ENCODE results near the gene MCOLN1. TPM values are rescaled to one million over a fixed set of nuclear protein-coding genes. Genes with fewer than 3 reads are reported as not detected.

MCOLN1 gene
- total and polyA plus RNA-seq, 2 of the 4 experiments (the other 2 are of a cell fraction), result 3.4 to 19.6 TPM

GRCh38 chr19:7533925-7534480, 11.6 kb downstream of the MCOLN1 start:
- H3K14ac ChIP-seq (replicated peaks; ENCODE audit: low read depth, low read length), result peak overlapping the region; percentile 92
- H4K8ac ChIP-seq (ENCODE audit: low read depth in 2 of 2, low read length in 2 of 2), result peak overlapping the region; percentile 89 to 97
- H2BK15ac ChIP-seq (ENCODE audit: low read depth, low read length), result no peak overlapping the region; the same call in 2 of the 3 replicates
- ATAC-seq (ENCODE audit: low read depth) (peak; percentile 67), DNase-seq (peak; percentile 85)
- no peaks in the 10 kb centered on the region for H3K27me3 ChIP-seq (ENCODE audit: control insufficient read depth, insufficient read depth, low read length)
- WGBS, 2 experiments (ENCODE audit: extremely low coverage in 2 of 2, insufficient read length in 1 of 2), result 1% methylated on average over 26 of the region's 41 CpGs; no CpG with 5 or more reads in 1 of the 2 experiments
- peak overlapping the region; percentile 95 for H3K27ac ChIP-seq (ENCODE audit: insufficient read depth, low read length)
- H3K36me3 ChIP-seq (ENCODE audit: control insufficient read depth, insufficient read depth, low read length), result peaks cover 7% of the 10 kb centered on the region; the same call in 1 of the 2 replicates
- peak overlapping the region; percentile 91 for H4K5ac ChIP-seq (ENCODE audit: low read depth, low read length)
- H3K9ac ChIP-seq (ENCODE audit: low read depth, low read length), result peak overlapping the region; percentile 94
- H4K20me1 ChIP-seq (ENCODE audit: insufficient read depth, low read length), result no peaks in the 10 kb centered on the region
- H4K91ac ChIP-seq (ENCODE audit: insufficient read depth, low read depth, low read length), result peak overlapping the region; percentile 69
- BruUV-seq (replicated peaks), result no TSS peak
- CTCF ChIA-PET, result interaction anchor here (0.5 to 1.9 kb wide), 4 partner anchors 15 to 204 kb away, joined by 3 to 9 read pairs (median 4); no protein-coding TSS in a partner anchor
- H3K56ac ChIP-seq (ENCODE audit: extremely low read depth, insufficient read depth, low read length), result peak overlapping the region; percentile 65
- peak; percentile 82 for TF ChIP-seq MAZ (IDR thresholded peaks at IDR 0.05; ENCODE audit: borderline replicate concordance, low read depth, low read length)
- peak; percentile 48; the same call in 1 of the 2 replicates for TF ChIP-seq MXI1 (IDR thresholded peaks at IDR 0.05; ENCODE audit: borderline replicate concordance, low read depth, low read length)
- TF ChIP-seq CEBPB (IDR thresholded peaks at IDR 0.05; ENCODE audit: low read depth, low read length), result no peak
- no peak for TF ChIP-seq POLR2A (IDR thresholded peaks at IDR 0.05; ENCODE audit: low read depth, low read length)
- no peak for TF ChIP-seq USF2 (IDR thresholded peaks at IDR 0.05; ENCODE audit: low read depth, low read length)
- TF ChIP-seq RAD21 (IDR thresholded peaks at IDR 0.05; ENCODE audit: low read length), result no peak
- no peak for TF ChIP-seq SMC3 (IDR thresholded peaks at IDR 0.05; ENCODE audit: low read depth, low read length)
- dilution Hi-C loops (cut with HindIII; ENCODE audit: low sequenced_read_pairs, unreplicated experiment), result no loop called here
- peak overlapping the region; percentile 94 for H3K4me2 ChIP-seq (ENCODE audit: low read depth, low read length)
- H2BK5ac ChIP-seq (ENCODE audit: low read depth, low read length, poor library complexity, severe bottlenecking), result peak overlapping the region; percentile 89
- intact Hi-C loops (cut with micrococcal nuclease), result loop anchor here (1.0 to 5.0 kb wide), 2 partner anchors 137 to 180 kb away; no protein-coding TSS in a partner anchor
- peak overlapping the region; percentile 38 for H2BK120ac ChIP-seq (ENCODE audit: low read depth, low read length)
- POLR2A ChIA-PET (ENCODE audit: unreplicated experiment), result no interaction called here
- peak overlapping the region; percentile 92 for H2AFZ ChIP-seq (replicated peaks; ENCODE audit: low read length, poor library complexity)
- peak overlapping the region; percentile 97 for H2AK9ac ChIP-seq (replicated peaks; ENCODE audit: low read depth, low read length, poor library complexity)
- peak overlapping the region; percentile 91 for H3K4ac ChIP-seq (ENCODE audit: low read depth, low read length)
- H2AK5ac ChIP-seq (ENCODE audit: low read depth, low read length), result peak overlapping the region; percentile 65; the same call in 1 of the 2 replicates
- H3K9me1 ChIP-seq (ENCODE audit: insufficient read depth, low read length), result peaks cover 7% of the 10 kb centered on the region
- peak overlapping the region; percentile 55 for H3K4me3 ChIP-seq (ENCODE audit: insufficient read depth, low read depth, low read length)
- peak overlapping the region; percentile 78 for H3K23ac ChIP-seq (ENCODE audit: low read depth, low read length)
- H3K9me3 ChIP-seq (ENCODE audit: control insufficient read depth, insufficient read depth, low read length), result no peaks in the 10 kb centered on the region
- H3K79me1 ChIP-seq (ENCODE audit: low read depth in 1 of 2, low read length in 2 of 2), result peaks cover 8 to 16% of the 10 kb centered on the region in 2 experiments; a peak in 2 of 4 replicates
- H3K18ac ChIP-seq (ENCODE audit: low read depth, low read length), result peak overlapping the region; percentile 59
- H2BK20ac ChIP-seq (ENCODE audit: low read depth, low read length), result no peak overlapping the region
- H3K4me1 ChIP-seq (ENCODE audit: control insufficient read depth, insufficient read depth, low read length), result peaks cover 10% of the 10 kb centered on the region
- in situ Hi-C loops (cut with MboI; ENCODE audit: low sequenced_read_pairs), result no loop called here

Data from IMR-90 (cell line).